ENCODE results near the gene ZNF296. TPM values are rescaled to one million over a fixed set of nuclear protein-coding genes. Genes with fewer than 3 reads are reported as not detected.

Gene ZNF296
- total and polyA plus RNA-seq, 2 experiments from 2014 or later: 1.6 to 3.4 TPM

DNA sequence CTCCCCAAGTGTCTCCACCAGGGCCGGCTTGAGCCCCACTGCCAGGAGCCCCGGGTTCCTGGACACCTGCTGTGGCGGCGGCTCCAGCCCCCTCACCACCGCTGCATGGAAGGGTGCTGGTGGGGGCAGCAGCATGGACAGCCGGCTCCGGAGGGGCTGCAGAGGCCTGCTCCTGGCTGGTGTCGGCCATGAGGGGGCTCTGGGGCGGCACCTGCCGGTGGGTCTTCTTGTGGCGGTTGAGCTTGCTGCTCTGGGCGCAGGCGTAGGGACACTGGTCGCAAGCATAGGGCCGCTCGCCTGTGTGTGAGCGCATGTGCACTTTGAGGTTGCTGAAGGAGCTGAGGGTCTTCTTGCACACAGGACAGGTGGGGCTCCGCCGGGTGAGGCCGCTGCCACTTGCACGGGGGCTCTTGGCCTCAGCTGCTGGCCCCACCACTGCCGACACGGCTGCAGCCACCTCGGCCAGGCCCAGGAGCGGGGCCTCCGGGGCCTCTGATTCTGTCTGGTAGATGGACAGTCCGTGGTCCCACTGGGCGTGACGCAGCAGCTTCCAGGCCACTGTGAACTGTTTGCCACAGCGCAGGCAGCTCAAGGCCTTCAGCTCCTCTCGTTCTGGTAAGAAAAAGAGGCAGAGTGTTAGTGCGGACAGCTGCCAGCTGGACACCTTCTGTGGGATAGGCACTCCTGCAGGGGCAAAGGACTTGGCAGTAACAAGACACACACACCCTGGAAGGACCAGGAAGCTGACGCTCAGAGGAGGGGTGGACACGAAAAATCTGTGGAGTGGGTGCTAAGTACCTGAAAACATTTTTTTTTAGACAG is 4.1 kb downstream of the ZNF296 start:
- H3K36me3 ChIP-seq: peaks cover 20% of the 10 kb centered on the region
- no peak for DNase-seq (ENCODE audit: low read depth in 1 of 2, low spot score in 1 of 2)
- no peaks in the 10 kb centered on the region for H3K9me3 ChIP-seq (ENCODE audit: low read depth)
- TF ChIP-seq, protein P1, sequence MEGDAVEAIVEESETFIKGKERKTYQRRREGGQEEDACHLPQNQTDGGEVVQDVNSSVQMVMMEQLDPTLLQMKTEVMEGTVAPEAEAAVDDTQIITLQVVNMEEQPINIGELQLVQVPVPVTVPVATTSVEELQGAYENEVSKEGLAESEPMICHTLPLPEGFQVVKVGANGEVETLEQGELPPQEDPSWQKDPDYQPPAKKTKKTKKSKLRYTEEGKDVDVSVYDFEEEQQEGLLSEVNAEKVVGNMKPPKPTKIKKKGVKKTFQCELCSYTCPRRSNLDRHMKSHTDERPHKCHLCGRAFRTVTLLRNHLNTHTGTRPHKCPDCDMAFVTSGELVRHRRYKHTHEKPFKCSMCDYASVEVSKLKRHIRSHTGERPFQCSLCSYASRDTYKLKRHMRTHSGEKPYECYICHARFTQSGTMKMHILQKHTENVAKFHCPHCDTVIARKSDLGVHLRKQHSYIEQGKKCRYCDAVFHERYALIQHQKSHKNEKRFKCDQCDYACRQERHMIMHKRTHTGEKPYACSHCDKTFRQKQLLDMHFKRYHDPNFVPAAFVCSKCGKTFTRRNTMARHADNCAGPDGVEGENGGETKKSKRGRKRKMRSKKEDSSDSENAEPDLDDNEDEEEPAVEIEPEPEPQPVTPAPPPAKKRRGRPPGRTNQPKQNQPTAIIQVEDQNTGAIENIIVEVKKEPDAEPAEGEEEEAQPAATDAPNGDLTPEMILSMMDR (IDR thresholded peaks at IDR 0.05; ENCODE audit: low read depth, low read length): no peak
- no peak overlapping the region for H3K4me3 ChIP-seq
- H3K27me3 ChIP-seq: no peaks in the 10 kb centered on the region
- H3K27ac ChIP-seq: no peak overlapping the region
- H3K4me1 ChIP-seq (ENCODE audit: low read depth): peaks cover 11% of the 10 kb centered on the region

DNA sequence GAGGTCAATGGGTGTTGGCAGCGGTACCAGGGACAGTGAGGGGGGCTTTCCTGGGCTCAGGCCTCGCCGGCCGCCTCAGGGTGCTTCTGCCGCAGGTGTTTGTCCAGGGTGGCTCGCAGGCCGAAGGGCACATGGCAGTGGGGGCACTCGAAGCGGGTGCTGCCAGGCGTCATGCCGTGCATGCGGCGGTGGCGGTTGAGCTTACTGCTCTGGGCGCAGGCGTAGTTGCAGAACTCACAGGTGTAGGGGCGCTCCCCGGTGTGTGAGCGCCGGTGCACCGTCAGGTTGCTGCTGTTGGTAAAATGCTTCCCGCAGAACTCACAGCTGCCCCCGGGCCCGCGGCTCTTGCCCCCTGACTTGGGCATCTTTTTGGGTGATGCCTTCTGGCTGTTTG is 4.7 kb downstream of the ZNF296 start:
- Histone ChIP-seq H3K4me1 (ENCODE audit: low read depth) (peaks cover 8% of the 10 kb centered on the region), H3K27ac (no peak overlapping the region), H3K36me3 (peaks cover 22% of the 10 kb centered on the region), H3K9me3 (ENCODE audit: low read depth) (no peaks in the 10 kb centered on the region), H3K4me3 (no peak overlapping the region), H3K27me3 (no peaks in the 10 kb centered on the region)
- DNase-seq (ENCODE audit: low read depth in 1 of 2, low spot score in 1 of 2): no peak
- TF ChIP-seq, protein P1 (IDR thresholded peaks at IDR 0.05; ENCODE audit: low read depth, low read length): no peak

DNA sequence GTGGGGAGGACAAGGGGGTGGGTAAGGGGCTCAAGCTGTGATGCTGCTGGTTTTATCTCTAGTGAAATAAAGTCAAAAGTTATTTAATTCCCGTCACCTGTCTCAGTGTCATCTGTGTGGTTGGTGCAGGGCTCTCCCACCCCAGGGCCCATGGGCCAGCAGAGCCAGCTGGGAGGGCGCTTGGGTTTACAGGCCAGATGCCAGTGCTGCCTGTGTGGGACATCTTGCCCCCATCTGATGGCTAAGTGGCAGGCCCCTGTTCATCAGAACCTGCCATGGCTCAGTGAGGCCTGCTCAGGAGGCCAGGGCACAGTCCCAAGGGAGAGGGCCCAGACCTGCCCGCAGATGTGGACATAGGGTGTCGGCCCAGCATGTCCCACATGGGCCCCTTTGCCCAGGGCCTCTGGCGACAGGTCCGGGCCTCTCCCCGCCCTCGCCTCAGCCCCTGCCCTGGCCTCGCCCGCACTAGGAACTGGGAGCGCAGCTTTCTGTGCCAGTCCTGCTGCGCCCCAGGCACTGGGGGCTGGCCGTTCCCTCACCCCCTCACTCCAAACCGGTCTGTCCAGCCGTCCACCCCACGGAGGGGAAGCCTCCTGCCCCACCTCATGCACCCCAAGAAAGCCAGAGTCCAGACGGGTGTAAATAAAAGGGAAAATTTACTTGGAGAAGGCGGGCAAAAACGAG is 5.3 kb downstream of the ZNF296 start:
- H3K27ac ChIP-seq: no peak overlapping the region
- H3K27me3 ChIP-seq: no peaks in the 10 kb centered on the region
- no peak overlapping the region for H3K4me3 ChIP-seq
- peaks cover 22% of the 10 kb centered on the region for H3K36me3 ChIP-seq
- TF ChIP-seq, protein P1 (IDR thresholded peaks at IDR 0.05; ENCODE audit: low read depth, low read length): no peak
- DNase-seq (ENCODE audit: low read depth in 1 of 2, low spot score in 1 of 2): no peak
- no peaks in the 10 kb centered on the region for H3K9me3 ChIP-seq (ENCODE audit: low read depth)
- H3K4me1 ChIP-seq (ENCODE audit: low read depth): peaks cover 6% of the 10 kb centered on the region

DNA sequence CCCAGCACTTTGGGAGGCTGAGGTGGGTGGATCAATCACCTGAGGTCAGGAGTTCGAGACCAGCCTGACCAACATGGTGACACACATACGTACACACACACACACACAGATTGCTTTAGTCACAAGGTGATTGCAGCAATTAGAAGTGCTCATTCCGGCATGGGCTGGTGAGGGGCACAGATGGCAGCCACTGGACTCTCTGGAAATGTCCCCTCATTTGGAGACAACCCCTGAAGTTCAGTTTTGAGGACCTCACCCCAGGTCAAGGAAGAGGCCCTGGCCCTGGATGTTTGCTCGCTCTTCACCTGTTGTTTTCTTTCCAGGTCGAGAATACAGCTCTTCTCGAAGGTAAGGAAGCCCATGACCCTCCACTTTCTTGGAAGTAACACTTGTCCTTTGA is 6.1 kb downstream of the ZNF296 start:
- H3K27ac ChIP-seq: no peak overlapping the region
- TF ChIP-seq, protein P1 (IDR thresholded peaks at IDR 0.05; ENCODE audit: low read depth, low read length): no peak
- H3K4me3 ChIP-seq: no peak overlapping the region
- no peak for DNase-seq (ENCODE audit: low read depth in 1 of 2, low spot score in 1 of 2)
- peaks cover 5% of the 10 kb centered on the region for H3K4me1 ChIP-seq (ENCODE audit: low read depth)
- no peaks in the 10 kb centered on the region for H3K27me3 ChIP-seq
- H3K9me3 ChIP-seq (ENCODE audit: low read depth): no peaks in the 10 kb centered on the region
- peaks cover 22% of the 10 kb centered on the region for H3K36me3 ChIP-seq

DNA sequence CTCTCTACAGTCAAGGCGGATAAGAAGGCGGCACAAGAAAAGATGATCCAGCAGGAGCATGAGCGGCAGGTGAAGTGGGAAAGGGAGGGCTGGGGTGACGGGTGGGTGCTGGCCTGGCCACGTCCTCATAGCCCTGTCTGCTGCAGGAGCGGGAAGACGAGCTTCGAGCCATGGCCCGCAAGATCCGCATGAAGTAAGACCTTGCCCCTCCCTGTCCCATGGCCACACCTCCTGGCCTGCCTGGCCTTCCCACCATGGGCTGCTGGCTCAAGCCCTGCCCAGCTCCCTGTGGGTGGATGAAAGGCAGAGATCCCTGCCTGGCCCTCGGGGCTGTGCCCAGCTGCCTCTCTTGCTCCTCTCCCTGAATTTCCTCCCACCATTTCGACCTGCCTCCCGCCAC is 7.2 kb downstream of the ZNF296 start:
- H3K9me3 ChIP-seq (ENCODE audit: low read depth): no peaks in the 10 kb centered on the region
- DNase-seq (ENCODE audit: low read depth in 1 of 2, low spot score in 1 of 2): peak in 1 of 2 donors; percentile 26
- H3K27me3 ChIP-seq: no peaks in the 10 kb centered on the region
- TF ChIP-seq, protein P1 (IDR thresholded peaks at IDR 0.05; ENCODE audit: low read depth, low read length): no peak
- H3K36me3 ChIP-seq: peaks cover 30% of the 10 kb centered on the region
- H3K27ac ChIP-seq: no peak overlapping the region
- no peaks in the 10 kb centered on the region for H3K4me1 ChIP-seq (ENCODE audit: low read depth)
- no peak overlapping the region for H3K4me3 ChIP-seq
